ENCODE measurements around the gene CCNF.
"Not testable (repeated sequence)": the region's sequence is repeated elsewhere in the genome, so short reads cannot be mapped to it uniquely, and the experiment has no call there.

Gene CCNF

GRCh38 chr16:2428051-2428783, 1.0 kb upstream of the CCNF start:
- peak; percentile 25 for DNase-seq (ENCODE audit: low spot score)

GRCh38 chr16:2428784-2429033, 538 bp upstream of the CCNF start:
- DNase-seq (ENCODE audit: low spot score) = no peak

- no peak for DNase-seq (ENCODE audit: low spot score)
These were observed 770 bp downstream of the CCNF start for GRCh38 chr16:2429771-2430663.

- no peak for DNase-seq (ENCODE audit: low spot score)
These were observed 3.0 kb downstream of the CCNF start for GRCh38 chr16:2432286-2432685.

- no peak for DNase-seq (ENCODE audit: low spot score)
These were observed 3.7 kb downstream of the CCNF start for GRCh38 chr16:2432801-2433505.

GRCh38 chr16:2435236-2435635, 6.0 kb downstream of the CCNF start:
- DNase-seq (ENCODE audit: low spot score) = not testable (repeated sequence)

DNA sequence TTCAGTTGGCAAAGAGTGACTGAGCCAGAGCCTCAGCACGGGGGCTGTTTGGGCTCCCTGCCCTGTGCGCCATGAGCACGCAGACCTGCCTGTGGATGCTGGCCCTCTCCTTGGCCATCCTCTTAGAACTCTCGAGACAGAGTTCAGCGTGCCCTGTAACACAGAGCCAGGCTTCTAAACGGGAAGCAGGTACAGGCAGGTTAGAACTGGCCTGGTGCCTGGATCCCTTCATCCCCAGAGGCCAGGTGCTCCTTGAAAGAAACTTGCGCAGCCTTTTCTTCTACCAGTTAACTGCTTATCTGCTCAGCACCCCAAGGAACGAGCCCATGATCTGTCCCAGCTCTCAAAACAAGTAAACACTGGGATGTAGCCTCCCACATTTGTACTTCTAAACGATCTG, 6.9 kb downstream of the CCNF start:
- DNase-seq (ENCODE audit: low spot score) = no peak

DNA sequence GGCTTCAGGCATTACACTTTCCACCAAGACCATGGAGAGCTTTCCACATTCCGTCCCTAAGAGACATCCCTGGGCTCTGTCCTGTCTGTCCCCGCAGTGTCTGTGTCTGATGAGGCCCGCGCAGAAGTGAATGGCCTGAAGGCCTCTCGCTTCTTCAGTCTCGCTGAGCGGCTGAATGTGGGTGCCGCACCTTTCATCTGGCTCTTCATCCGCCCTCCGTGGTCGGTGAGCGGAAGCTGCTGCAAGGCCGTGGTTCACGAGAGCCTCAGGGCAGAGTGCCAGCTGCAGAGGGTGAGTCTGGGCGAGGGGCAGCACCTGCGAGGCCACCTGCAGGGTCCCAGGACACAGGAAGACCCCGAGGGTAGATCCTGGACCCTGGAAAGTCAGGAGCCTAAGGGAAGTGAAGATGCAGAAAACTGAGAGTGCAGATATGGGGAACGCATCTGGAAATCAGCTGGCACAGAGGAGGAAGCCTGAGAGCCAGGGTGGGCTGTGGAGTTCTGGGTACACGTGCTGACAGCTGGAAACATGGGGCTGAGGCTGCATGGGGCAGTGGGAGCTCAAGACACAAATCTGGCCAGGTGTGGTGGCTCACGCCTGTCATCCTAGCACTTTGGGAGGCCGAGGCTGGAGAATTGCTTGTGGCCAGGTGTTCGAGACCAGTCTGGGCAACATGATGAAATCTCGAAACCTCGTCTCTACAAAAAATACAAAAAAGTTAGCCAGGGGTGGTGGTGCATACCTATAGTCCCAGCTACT, 8.0 kb downstream of the CCNF start:
- no peak for DNase-seq (ENCODE audit: low spot score)

DNA sequence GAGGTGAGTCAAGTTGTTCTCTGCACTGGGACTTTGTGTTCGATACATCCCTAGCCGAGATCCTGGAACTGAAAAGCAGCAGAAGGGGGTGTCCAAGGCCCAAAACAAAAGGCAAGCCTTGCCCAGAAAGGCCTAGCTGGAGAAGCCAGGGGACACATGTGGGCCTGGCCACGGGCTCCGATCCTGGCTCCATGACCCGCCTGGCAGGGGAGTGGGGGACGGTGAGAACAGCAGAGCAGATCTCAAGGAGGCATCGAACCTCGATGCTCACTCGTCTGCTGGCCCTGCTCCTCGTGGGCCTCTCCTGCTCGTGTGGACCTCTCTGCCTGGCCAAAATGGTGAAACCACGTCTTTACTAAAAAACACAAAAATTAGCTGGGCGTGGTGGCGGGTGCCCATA, 8.9 kb downstream of the CCNF start:
- no peak for DNase-seq (ENCODE audit: low spot score)

DNA sequence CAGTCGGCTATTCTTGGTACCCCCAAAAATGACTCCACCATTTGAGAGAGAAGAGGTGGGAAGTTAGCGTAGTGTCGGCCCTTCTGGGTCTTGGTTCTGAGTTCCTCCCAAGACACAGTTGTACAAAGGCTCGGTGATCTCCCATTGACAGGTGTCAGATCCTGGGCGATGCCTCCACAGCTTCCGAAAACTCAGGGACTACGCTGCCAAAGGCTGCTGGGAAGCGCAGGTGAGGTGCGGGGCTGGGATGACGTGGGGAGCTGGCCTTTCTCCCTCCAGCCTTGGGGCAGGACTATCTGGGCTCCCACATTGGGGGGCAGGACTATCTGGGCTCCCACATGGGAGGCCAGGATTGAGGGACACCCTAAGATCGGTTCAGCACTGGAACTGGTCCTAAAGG, 10.4 kb downstream of the CCNF start:
- no peak for DNase-seq (ENCODE audit: low spot score)

GRCh38 chr16:2441143-2441804, 12.0 kb downstream of the CCNF start:
- DNase-seq (ENCODE audit: low spot score) = not testable (repeated sequence)

DNA sequence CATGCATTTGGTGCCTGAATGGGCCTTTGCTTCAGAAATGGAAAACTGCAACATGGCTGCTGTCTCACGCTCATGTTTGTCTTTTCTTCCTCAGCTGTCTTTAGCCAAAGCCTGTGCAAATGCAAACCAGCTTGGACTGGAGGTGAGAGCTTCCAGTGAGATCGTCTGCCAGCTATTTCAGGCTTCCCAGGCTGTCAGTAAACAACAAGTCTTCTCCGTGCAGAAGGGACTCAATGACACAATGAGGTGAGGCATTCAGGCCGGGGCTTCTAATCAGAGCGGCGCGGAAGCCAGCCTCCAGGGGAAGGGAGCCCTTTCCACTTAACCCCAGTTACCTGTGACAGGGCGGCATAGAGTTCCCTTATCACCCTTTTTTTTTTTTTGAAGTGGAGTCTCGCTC, 14.3 kb downstream of the CCNF start:
- no peak for DNase-seq (ENCODE audit: low spot score)

DNA sequence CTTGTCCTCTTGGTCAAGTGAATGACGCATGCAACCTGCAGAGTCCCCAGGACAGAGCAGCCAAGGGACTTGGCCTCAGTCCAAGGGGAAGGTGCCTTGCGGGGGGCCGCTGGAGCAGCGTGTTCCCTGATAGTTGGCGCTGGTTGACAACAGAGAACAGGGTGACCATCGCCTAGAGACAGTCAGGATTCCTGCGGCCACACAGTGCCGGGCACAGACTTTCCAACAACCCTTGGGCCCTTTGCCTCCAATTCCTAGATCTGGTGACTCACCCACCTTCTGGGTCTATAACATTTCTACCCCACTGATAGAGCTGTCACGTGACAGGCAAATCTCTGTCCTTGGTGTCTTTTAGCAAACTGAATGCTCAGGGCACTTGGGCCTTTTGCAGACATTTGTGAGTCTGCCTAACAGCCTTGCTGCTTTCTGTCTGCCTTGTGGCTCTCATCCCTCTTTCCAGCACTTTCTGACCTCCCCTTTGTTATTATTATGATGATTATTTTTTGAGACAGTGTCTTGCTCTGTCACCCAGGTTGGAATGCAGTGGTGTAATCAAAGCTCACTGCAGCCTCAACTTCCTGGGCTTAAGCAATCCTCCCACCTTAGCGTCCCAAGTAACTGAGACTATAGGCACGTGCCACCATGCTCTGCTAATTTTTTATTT, 18.8 kb downstream of the CCNF start:
- DNase-seq (ENCODE audit: low spot score) = no peak

GRCh38 chr16:2449118-2449517, 19.9 kb downstream of the CCNF start:
- no peak for DNase-seq (ENCODE audit: low spot score)

DNA sequence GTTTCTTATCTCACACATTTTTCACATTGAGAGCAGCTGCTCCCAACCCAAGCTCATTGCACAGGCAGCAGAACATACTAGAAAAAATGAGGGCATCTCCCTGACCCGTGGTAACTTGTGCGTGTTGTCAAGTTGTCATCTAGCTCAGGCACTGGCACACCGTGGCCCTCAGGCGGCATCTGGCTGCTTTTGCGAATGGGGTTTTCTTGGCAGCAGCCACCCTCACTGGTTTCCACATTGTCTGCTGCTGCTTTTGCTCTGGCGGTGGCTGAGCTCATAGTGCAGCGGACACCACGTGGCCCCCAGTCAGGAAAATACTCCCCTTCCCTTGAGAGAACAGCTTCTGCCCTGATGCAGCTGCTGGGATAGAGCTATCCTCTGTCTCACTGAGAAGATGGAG, 21.3 kb downstream of the CCNF start:
- DNase-seq (ENCODE audit: low spot score) = no peak

DNA sequence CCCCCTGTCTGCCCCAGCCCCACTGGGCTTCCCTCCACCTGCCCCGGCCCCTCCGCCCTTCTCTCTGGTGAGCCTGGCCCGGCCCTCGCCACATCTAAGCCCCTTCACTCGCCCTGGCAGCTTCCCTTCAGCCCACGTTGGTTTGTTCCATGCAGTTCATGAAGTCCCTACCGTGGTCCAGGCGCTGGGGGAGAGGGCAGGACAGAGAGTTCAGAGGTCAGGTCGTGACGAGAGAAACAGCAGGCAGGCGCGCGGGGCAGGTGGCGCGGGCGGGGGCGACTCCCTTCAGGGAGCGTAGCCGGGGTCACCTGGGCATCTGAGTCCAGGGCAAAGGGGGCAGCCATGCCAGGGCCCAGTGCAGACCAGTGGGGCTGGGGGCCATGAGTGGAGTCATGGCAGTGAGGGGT, 21.7 kb downstream of the CCNF start:
- DNase-seq (ENCODE audit: low spot score) = no peak

DNA sequence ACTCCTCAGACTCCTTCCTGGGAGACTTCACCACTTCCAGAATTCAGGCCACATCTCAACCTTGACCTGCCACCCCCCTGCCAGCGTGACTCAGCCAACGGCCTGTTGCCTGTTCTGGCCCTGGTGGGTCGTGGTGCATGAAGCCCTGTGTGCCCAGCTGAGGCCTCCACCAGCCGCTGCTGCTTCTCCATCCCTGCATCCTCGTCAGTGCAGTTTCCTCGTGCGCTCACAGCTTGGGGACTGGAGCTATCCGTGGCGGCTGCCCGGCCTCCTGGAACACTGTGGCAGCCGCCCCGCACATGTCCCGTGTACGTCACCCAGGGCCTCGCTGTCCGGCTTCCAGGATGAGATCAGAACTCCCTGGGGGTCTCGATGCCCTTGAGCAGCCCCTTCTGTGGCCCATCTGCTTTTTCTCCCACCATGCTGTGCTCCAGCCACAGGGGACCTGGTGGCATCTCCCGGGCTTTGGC, 22.6 kb downstream of the CCNF start:
- no peak for DNase-seq (ENCODE audit: low spot score)

- no peak for DNase-seq (ENCODE audit: low spot score)
These were observed 23.4 kb downstream of the CCNF start for GRCh38 chr16:2452650-2453049.

DNA sequence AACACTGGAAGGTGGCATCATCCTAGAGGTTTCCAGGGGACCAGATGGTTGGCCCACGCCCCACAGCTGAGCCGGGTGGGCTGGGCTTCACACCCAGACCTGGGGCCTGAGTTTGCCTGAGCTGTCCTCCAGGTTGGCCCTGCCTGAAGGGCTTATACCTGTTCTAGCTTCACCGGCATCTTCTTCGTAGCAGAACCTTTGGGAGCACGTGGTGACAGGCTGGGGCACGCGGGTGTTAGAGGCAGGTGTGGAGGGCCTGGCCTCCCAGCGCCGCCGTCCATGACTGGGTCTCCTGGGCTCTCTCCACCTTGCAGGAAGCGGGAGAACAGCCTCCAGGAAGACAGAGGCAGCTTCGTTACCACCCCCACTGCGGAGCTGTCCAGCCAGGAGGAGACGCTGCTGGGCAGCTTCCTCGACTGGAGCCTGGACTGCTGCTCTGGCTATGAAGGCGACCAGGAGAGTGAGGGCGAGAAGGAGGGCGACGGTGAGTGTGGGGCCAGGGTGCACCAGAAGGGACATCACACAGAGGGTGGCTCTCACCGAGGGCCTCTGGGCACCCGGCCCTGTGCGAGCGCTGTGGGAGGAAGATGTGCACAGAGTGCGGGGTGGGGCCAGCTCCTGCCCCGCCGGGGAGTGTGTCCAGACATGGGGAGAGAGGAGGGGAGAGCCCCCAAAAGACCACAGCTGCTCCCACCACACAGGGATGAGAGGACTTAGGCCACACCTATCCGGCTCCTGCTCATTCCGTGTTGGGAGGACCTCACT, 26.0 kb downstream of the CCNF start:
- no peak for DNase-seq (ENCODE audit: low spot score)

DNA sequence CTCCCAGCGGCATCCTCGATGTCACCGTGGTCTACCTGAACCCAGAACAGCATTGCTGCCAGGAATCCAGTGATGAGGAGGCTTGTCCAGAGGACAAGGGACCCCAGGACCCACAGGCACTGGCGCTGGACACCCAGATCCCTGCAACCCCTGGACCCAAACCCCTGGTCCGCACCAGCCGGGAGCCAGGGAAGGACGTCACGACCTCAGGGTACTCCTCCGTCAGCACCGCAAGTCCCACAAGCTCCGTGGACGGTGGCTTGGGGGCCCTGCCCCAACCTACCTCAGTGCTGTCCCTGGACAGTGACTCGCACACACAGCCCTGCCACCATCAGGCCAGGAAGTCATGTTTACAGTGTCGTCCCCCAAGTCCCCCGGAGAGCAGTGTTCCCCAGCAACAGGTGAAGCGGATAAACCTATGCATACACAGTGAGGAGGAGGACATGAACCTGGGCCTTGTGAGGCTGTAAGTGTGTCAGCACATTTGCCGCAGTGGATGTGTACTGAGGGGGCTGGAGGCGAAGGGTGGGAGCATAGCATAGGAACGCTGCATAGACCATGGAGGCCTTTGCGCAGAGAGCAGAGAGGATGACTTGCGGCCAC, 27.4 kb downstream of the CCNF start:
- DNase-seq (ENCODE audit: low spot score) = no peak
